ENCODE measurements around the gene MATN3. TPM values are rescaled to one million over a fixed set of nuclear protein-coding genes. Genes with fewer than 3 reads are reported as not detected.

The MATN3 gene
- total RNA-seq, 1 donor from 2014 or later = 0.32 TPM

Other genes with a start within 250 kb of the MATN3 start
- 15.3 TPM for gene TTC32, start 110.7 kb downstream of the MATN3 start, total RNA-seq (ENCODE audit: unreplicated experiment)
- 6.4 TPM for gene WDR35, start 22.6 kb downstream of the MATN3 start, total RNA-seq (ENCODE audit: unreplicated experiment)
- gene LAPTM4A, start 39.0 kb upstream of the MATN3 start, total RNA-seq (ENCODE audit: unreplicated experiment) = 147 TPM
- gene SDC1, start 212.5 kb upstream of the MATN3 start, total RNA-seq (ENCODE audit: unreplicated experiment) = 0.93 TPM